Esophagus (tissue), 2 donors: ENCODE results near the gene RNF17. TPM values are rescaled to one million over a fixed set of nuclear protein-coding genes. Genes with fewer than 3 reads are reported as not detected.

Experiments
- H3K27ac ChIP-seq, 2 donors: one replicate each; pipeline ENCODE4 v1.5.1; 2013; ENCODE audit warnings: low read depth in 2 of 2, mild to moderate bottlenecking in 2 of 2, inconsistent platforms in 1 of 2, low read length in 1 of 2, moderate library complexity in 1 of 2
- H3K27me3 ChIP-seq, 2 donors: one replicate each; pipeline ENCODE4 v1.6.1; 2013; ENCODE audit warnings: low read length in 2 of 2, control low read depth in 1 of 2, mild to moderate bottlenecking in 1 of 2; ENCODE audit not compliant: insufficient read depth in 2 of 2, control insufficient read depth in 1 of 2
- H3K36me3 ChIP-seq, 2 donors: one replicate each; pipeline ENCODE4 v1.6.1; 2013; ENCODE audit warnings: low read length in 1 of 2; ENCODE audit not compliant: control insufficient read depth in 2 of 2, insufficient read depth in 2 of 2
- H3K4me1 ChIP-seq, 2 donors: one replicate each; pipeline ENCODE4 v1.6.1; 2013; ENCODE audit warnings: low read length in 1 of 2; ENCODE audit not compliant: control insufficient read depth in 2 of 2, insufficient read depth in 2 of 2
- H3K4me3 ChIP-seq, 2 donors: one replicate each; pipeline ENCODE4 v1.5.1; 2013; ENCODE audit warnings: low read length in 2 of 2, mild to moderate bottlenecking in 2 of 2, low read depth in 1 of 2, moderate library complexity in 1 of 2
- H3K9me3 ChIP-seq, 2 donors: one replicate each; pipeline ENCODE4 v1.6.1; 2013; ENCODE audit warnings: mild to moderate bottlenecking in 2 of 2, low read depth in 1 of 2, low read length in 1 of 2, moderate library complexity in 1 of 2; ENCODE audit not compliant: control insufficient read depth in 2 of 2, insufficient read depth in 1 of 2
- WGBS, 2 donors: extraction: QIAGEN DNeasy Blood & Tissue Kit; methylation state at CpG; one replicate each; pipeline ENCODE4 v1.1.7; 2013; 5-methylcytosine and 5-hydroxymethylcytosine counted together
- polyA plus RNA-seq, 2 donors: library from polyadenylated mRNA; stranded (reverse); fragments of 200-250 nt; gene quantifications; one replicate each; pipeline ENCODE4 v1.2.3, GENCODE V29; 2013
- donor health status: healthy with polysubstance abuse.
- donor health status: Bipolar disorder and iron deficiency.

The RNF17 gene
- polyA plus RNA-seq, result not detected

DNA sequence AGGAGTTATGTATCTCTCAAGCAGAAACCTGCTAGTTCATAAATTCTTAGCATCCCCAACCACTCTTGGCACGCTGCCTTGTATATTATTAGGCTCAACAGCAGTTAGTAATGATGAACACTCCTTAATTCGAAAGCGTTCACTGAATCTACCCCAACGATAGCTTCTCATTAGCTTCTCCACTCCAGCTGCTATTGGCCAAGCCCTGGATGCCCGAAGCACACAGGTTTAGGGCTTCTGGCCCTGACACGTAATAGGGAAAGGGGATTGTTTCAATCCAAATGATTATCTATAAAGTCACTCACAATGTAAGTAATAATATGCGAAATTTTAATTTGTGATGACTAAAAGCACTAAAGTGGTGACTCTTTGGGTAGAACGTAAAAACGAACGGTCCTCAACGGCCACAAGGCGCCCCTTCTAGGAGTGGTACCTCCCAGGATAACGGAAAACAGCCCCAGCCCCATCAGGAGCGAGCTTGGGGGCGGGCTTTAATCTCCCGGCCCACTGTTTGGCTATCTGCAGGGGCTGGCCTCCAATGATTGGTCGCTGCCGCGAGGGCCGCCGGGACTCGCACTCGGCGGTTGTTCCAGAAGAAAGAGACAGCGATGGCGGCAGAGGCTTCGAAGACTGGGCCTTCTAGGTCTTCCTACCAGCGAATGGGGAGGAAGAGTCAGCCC, at the start of gene RNF17:
Gene RNF17, plus strand, starts transcription at position 574 of the 680 bp plus-strand sequence. Its CDS starts 35 bp downstream, at position 609.
- H3K27ac ChIP-seq, result no peak within 1 kb of the TSS
- H3K9me3 ChIP-seq, result peaks cover 0 to 2% of the 10 kb centered on the region in 2 donors
- no peaks in the 10 kb centered on the region for H3K27me3 ChIP-seq
- no peaks in the 10 kb centered on the region for H3K4me1 ChIP-seq
- WGBS, 2 donors, result 90 to 93% methylated on average over 28 of the region's 28 CpGs
- no peak within 1 kb of the TSS for H3K4me3 ChIP-seq
- no peaks in the 10 kb centered on the region for H3K36me3 ChIP-seq

- H3K36me3 ChIP-seq, result no peaks in the 10 kb centered on the region
- H3K27me3 ChIP-seq, result no peaks in the 10 kb centered on the region
- H3K9me3 ChIP-seq, result no peaks in the 10 kb centered on the region
- no peak overlapping the region for H3K27ac ChIP-seq
- H3K4me3 ChIP-seq, result no peak overlapping the region
- no peaks in the 10 kb centered on the region for H3K4me1 ChIP-seq
- WGBS, 2 donors, result 57 to 59% methylated on average over 5 of the region's 5 CpGs
Observed at GRCh38 chr13:24716011-24716410, 48.0 kb upstream of the RNF17 start.

GRCh38 chr13:24716446-24716845, 47.5 kb upstream of the RNF17 start:
- no peaks in the 10 kb centered on the region for H3K27me3 ChIP-seq
- no peaks in the 10 kb centered on the region for H3K36me3 ChIP-seq
- H3K4me3 ChIP-seq, result no peak overlapping the region
- H3K27ac ChIP-seq, result no peak overlapping the region
- WGBS, 2 donors, result 61 to 69% methylated on average over 7 of the region's 7 CpGs
- no peaks in the 10 kb centered on the region for H3K4me1 ChIP-seq
- no peaks in the 10 kb centered on the region for H3K9me3 ChIP-seq

GRCh38 chr13:24717217-24717616, 46.8 kb upstream of the RNF17 start:
- H3K27ac ChIP-seq, result no peak overlapping the region
- no peaks in the 10 kb centered on the region for H3K9me3 ChIP-seq
- 57 to 76% methylated on average over 4 of the region's 4 CpGs for WGBS, 2 donors
- no peaks in the 10 kb centered on the region for H3K27me3 ChIP-seq
- H3K36me3 ChIP-seq, result no peaks in the 10 kb centered on the region
- H3K4me1 ChIP-seq, result no peaks in the 10 kb centered on the region
- H3K4me3 ChIP-seq, result no peak overlapping the region

DNA sequence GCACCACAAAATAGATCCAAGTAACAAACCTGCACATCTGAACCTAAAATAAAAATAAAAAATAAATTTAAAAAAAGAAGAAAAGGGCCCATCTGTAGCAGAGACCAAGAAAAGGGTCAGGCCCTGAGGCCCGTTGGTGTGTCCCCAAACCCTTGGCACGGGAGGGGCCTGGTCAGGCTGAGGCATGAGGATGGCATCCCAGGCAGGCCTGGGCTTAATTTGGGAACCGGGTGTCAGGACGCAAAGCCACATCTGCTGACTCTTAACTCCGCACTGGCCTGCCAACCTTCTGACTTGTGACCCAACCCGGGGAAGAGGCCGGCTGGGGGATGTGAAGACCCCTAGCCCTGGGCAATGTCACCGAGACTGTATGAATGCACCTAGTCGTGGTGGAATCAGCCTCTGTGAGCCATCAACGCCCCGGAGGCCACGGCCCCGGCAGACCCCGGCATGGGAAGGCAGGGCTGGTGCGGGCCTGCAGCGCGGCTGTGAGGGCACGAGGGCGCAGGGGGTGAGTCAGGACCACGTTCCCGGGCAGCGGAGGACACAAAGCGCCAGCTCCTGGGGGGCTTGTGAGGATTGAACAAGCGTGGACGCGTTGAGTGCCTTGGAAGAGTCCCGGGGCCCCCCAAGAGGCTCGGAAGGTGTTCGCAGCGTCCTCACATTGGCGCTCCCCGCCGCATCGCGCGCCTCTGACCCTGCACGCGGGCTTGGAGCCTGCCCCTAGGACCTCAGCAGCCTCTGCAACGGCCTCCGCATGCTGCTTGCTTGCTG, 45.6 kb upstream of the RNF17 start:
- Histone ChIP-seq H3K36me3 (no peaks in the 10 kb centered on the region), H3K4me1 (no peaks in the 10 kb centered on the region), H3K27me3 (no peaks in the 10 kb centered on the region), H3K9me3 (no peaks in the 10 kb centered on the region), H3K27ac (no peak overlapping the region), H3K4me3 (no peak overlapping the region)
- WGBS, 2 donors, result 80 to 87% methylated on average over 40 of the region's 40 CpGs

DNA sequence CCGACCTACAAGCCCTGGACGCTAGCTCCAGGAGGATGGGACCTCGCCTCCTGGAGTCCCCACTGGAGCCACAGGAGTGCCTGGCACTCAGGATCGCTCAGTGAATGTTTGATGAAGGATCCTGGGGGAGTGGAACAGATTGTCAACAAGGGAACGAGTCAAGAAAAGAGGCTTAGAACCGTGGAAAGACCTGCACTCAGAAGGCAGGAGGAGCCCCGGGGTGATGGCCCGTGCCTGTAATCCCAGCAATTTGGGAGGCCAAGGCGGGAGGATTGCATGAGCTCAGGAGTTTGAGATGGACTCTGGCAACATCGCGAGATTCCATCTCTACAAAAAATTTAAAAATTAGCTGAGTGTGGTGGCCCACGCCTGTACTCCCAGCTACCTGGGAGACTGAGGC, 44.8 kb upstream of the RNF17 start:
- Histone ChIP-seq H3K4me3 (no peak overlapping the region), H3K27me3 (peaks cover 0 to 3% of the 10 kb centered on the region in 2 donors), H3K4me1 (no peaks in the 10 kb centered on the region), H3K36me3 (no peaks in the 10 kb centered on the region), H3K9me3 (no peaks in the 10 kb centered on the region), H3K27ac (no peak overlapping the region)
- 86 to 89% methylated on average over 12 of the region's 12 CpGs for WGBS, 2 donors

DNA sequence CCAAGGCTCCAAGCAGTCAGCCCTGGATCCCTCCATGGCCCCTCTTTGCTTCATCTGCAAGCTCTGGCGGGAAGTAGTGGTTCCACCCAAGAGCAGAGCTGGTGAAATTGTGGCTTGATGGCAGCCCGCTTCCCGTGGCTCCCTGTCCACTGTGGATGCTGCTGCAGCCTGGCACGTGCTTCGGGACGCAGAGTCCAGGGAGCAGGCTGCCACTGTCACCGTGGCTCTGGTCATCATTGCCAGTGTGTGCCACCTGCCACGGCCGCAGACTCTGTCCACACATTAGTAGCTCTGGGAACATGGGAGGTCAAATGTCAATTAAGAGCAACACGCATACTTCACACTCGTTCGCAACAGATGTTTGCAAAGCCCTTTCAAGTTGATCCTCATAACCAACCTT, 40.8 kb upstream of the RNF17 start:
- 79 to 89% methylated on average over 12 of the region's 12 CpGs for WGBS, 2 donors
- peaks cover 0 to 2% of the 10 kb centered on the region in 2 donors for H3K9me3 ChIP-seq
- H3K27me3 ChIP-seq, result peaks cover 0 to 3% of the 10 kb centered on the region in 2 donors
- H3K4me1 ChIP-seq, result no peaks in the 10 kb centered on the region
- no peak overlapping the region for H3K4me3 ChIP-seq
- no peaks in the 10 kb centered on the region for H3K36me3 ChIP-seq
- H3K27ac ChIP-seq, result no peak overlapping the region

DNA sequence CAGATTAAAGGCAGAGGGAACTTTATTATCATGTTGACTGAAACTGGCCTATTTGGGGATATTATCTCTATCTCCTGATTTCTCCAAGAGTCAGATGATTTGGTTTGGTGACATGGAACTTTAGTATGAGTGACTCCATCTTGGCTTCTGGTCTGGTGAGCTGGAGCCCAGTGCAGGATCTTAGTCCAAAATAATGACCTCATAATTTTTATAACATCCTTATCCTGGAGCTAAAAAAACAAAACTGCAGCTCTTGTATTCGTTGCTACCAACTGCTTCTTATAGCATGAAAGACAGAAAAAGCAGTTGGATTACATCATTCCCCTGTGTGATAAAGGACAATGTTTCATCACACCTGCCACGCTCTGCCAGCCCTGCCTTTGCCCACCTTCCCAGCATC, 39.3 kb upstream of the RNF17 start:
- Histone ChIP-seq H3K27ac (no peak overlapping the region), H3K4me1 (no peaks in the 10 kb centered on the region), H3K36me3 (no peaks in the 10 kb centered on the region), H3K27me3 (peaks cover 0 to 3% of the 10 kb centered on the region in 2 donors), H3K4me3 (no peak overlapping the region), H3K9me3 (peaks cover 0 to 2% of the 10 kb centered on the region in 2 donors)
- WGBS, 2 donors, result 46 to 48% methylated on average over 2 of the region's 2 CpGs

GRCh38 chr13:24725379-24725778, 38.6 kb upstream of the RNF17 start:
- WGBS, 2 donors, result 86 to 91% methylated on average over 5 of the region's 5 CpGs
- Histone ChIP-seq H3K4me1 (no peaks in the 10 kb centered on the region), H3K27me3 (peaks cover 0 to 3% of the 10 kb centered on the region in 2 donors), H3K4me3 (no peak overlapping the region), H3K27ac (no peak overlapping the region), H3K9me3 (peaks cover 0 to 2% of the 10 kb centered on the region in 2 donors), H3K36me3 (no peaks in the 10 kb centered on the region)
